22Rv1 (cell line): Measurements from ENCODE around the gene PLA2G12A.

Source experiments
- ZFX ChIP-seq: fragments of 450-650 bp; IDR thresholded peaks from 2 replicates; pipeline ENCODE4 v1.6.1; 2017; ENCODE audit warnings: antibody characterized with exemption, borderline replicate concordance
- TF ChIP-seq, protein P1 (sequence below): fragments of 450-650 bp; IDR thresholded peaks from 2 replicates; pipeline ENCODE4 v1.5.1; 2017; ENCODE audit warnings: mild to moderate bottlenecking

DNA sequence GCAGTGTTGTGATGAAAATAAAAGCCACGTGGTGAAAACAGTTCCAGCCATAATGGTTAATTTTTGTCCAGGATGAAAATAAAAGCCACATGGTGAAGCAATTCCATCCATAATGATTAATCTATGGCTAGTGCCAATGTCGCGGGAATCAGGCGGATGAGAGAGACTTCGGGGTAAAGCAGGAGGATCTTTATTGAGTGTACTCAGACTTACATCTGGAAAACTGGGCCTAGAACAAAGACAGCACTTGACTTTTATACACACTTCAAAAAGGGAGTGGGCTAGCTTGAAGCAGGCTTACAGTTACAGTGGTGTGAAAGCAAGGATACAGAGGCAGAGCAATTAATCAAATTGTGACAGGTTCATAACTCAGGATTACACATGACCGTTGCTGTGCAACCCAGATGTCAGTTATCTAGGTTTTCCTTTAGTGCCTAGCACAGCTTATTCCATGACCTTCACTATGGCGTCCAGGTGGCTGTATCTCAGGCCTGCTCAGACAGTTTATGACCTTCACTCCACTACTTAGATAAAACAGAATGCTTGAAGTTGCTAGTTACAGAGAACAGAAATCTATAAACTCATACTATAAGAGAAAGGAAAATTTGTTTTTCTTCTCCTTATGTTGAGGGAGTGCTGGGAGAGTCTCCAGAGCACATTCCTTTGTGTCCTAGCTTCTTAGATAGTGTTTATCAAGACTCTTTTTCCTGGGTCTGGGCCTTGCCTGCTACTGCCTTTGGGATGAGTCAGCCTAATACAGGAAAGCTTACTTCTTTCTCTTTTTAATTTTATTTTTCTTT is 5.9 kb upstream of the PLA2G12A start:
- TF ChIP-seq, protein P1, sequence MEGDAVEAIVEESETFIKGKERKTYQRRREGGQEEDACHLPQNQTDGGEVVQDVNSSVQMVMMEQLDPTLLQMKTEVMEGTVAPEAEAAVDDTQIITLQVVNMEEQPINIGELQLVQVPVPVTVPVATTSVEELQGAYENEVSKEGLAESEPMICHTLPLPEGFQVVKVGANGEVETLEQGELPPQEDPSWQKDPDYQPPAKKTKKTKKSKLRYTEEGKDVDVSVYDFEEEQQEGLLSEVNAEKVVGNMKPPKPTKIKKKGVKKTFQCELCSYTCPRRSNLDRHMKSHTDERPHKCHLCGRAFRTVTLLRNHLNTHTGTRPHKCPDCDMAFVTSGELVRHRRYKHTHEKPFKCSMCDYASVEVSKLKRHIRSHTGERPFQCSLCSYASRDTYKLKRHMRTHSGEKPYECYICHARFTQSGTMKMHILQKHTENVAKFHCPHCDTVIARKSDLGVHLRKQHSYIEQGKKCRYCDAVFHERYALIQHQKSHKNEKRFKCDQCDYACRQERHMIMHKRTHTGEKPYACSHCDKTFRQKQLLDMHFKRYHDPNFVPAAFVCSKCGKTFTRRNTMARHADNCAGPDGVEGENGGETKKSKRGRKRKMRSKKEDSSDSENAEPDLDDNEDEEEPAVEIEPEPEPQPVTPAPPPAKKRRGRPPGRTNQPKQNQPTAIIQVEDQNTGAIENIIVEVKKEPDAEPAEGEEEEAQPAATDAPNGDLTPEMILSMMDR: no peak
- TF ChIP-seq ZFX: no peak
